PC-9 (cell line): Measurements from ENCODE around the gene GCFC2. TPM values are rescaled to one million over a fixed set of nuclear protein-coding genes. Genes with fewer than 3 reads are reported as not detected.

Experiments
- BruUV-seq: library from RNA; stranded (reverse); fragments of 400-500 nt; replicated peaks from 2 replicates; lab custom pipeline; 2021; lab: Mats Ljungman, UMichigan
- CTCF ChIA-PET: fragments of 300-600 bp; sonication (Branson Sonifier 250); formaldehyde crosslinking; loops from one replicate; lab custom pipeline; 2022; ENCODE audit warnings: antibody characterized with exemption; lab: Charles Lee
- POLR2A ChIA-PET: fragments of 300-600 bp; sonication (Branson Sonifier 250); formaldehyde crosslinking; loops from one replicate; lab custom pipeline; 2022; ENCODE audit warnings: antibody characterized with exemption; ENCODE audit not compliant: unreplicated experiment; lab: Charles Lee
- DNase-seq, 2 experiments: peaks; one replicate each; pipeline versions ENCODE4 v3.0.0 to v3.0.0-alpha.2; 2015 to 2022; ENCODE audit warnings: mixed read lengths in 1 of 2
- H2AFZ ChIP-seq: fragments of 200-600 bp; sonication (generic); 2 replicates; pipeline ENCODE4 v1.8.1; 2017; ENCODE audit warnings: antibody characterized with exemption
- H3F3A ChIP-seq: fragments of 200-600 bp; sonication (generic); 2 replicates; pipeline ENCODE4 v1.8.1; 2017; ENCODE audit warnings: antibody characterized with exemption, mild to moderate bottlenecking, low read depth; ENCODE audit not compliant: insufficient read depth
- H3K27ac ChIP-seq: fragments of 200-600 bp; sonication (generic); 2 replicates; pipeline ENCODE4 v1.6.1; 2016; ENCODE audit warnings: mixed run types
- H3K27me3 ChIP-seq: fragments of 200-600 bp; sonication (generic); 2 replicates; pipeline ENCODE4 v1.6.1; 2016; ENCODE audit warnings: low read depth, mixed run types; ENCODE audit not compliant: insufficient read depth
- H3K36me3 ChIP-seq: fragments of 200-600 bp; sonication (generic); 2 replicates; pipeline ENCODE4 v1.6.1; 2016; ENCODE audit warnings: low read depth, mixed run types
- H3K4me1 ChIP-seq: fragments of 200-600 bp; sonication (generic); replicated peaks from 2 replicates; pipeline ENCODE4 v1.6.1; 2016; ENCODE audit warnings: mixed run types; ENCODE audit not compliant: insufficient read depth
- H3K4me2 ChIP-seq: fragments of 200-600 bp; sonication (generic); 2 replicates; pipeline ENCODE4 v1.6.1; 2017; ENCODE audit warnings: mixed run types
- H3K4me3 ChIP-seq: fragments of 200-600 bp; sonication (generic); 2 replicates; pipeline ENCODE4 v1.6.1; 2016; ENCODE audit warnings: mixed run types
- H3K79me2 ChIP-seq: fragments of 200-600 bp; sonication (generic); 2 replicates; pipeline ENCODE4 v1.6.1; 2017; ENCODE audit warnings: low read depth, mixed run types
- H3K9me2 ChIP-seq: fragments of 200-600 bp; sonication (generic); 2 replicates; pipeline ENCODE4 v1.8.1; 2017; ENCODE audit warnings: mild to moderate bottlenecking; ENCODE audit not compliant: insufficient read depth
- H3K9me3 ChIP-seq: fragments of 200-600 bp; sonication (generic); 2 replicates; pipeline ENCODE4 v1.8.1; 2016; ENCODE audit warnings: low read depth; ENCODE audit not compliant: insufficient read depth
- H4K20me1 ChIP-seq: fragments of 200-600 bp; sonication (generic); 2 replicates; pipeline ENCODE4 v1.8.1; 2017; ENCODE audit not compliant: insufficient read depth
- CTCF ChIP-seq: fragments of 200-600 bp; sonication (generic); conservative IDR thresholded peaks from 2 replicates; pipeline ENCODE4 v1.6.1; 2017; ENCODE audit warnings: mixed run types, antibody characterized with exemption, mild to moderate bottlenecking, moderate library complexity
- EZH2 ChIP-seq: fragments of 200-600 bp; sonication (generic); IDR thresholded peaks from 2 replicates; pipeline ENCODE4 v1.8.0; 2017; ENCODE audit warnings: antibody characterized with exemption, low read depth
- intact Hi-C: fragments of 100-400 bp; cut with micrococcal nuclease; formaldehyde crosslinking; loops from one replicate; pipeline ENCODE4 v1.10.0; 2022; ENCODE audit not compliant: unreplicated experiment
- total RNA-seq: library from RNA; stranded (reverse); gene quantifications from 2 replicates; pipeline ENCODE4 v1.2.3, GENCODE V29; 2021

Gene GCFC2
- total RNA-seq, 1 experiment from 2014 or later, result 15.7 TPM

- TF ChIP-seq CTCF (no peak), EZH2 (no peak)
- Histone ChIP-seq H3K27ac (no peak overlapping the region), H4K20me1 (no peaks in the 10 kb centered on the region), H3K4me1 (no peaks in the 10 kb centered on the region), H3K4me3 (no peak overlapping the region), H3K9me3 (no peaks in the 10 kb centered on the region), H3F3A (no peaks in the 10 kb centered on the region; the same call in 1 of the 2 replicates), H3K9me2 (no peaks in the 10 kb centered on the region), H3K4me2 (no peak overlapping the region), H3K79me2 (no peaks in the 10 kb centered on the region), H3K27me3 (no peaks in the 10 kb centered on the region), H2AFZ (no peak overlapping the region), H3K36me3 (peaks cover 67% of the 10 kb centered on the region)
- BruUV-seq, result no TSS peak
- ChIA-PET POLR2A (interaction anchor here (0.6 to 0.7 kb wide), 3 partner anchors 61 to 1542 kb away, joined by 4 to 10 read pairs (median 5); no protein-coding TSS in a partner anchor), CTCF (no interaction called here)
- intact Hi-C loops, result no loop called here
- no peak for DNase-seq
Measured at GRCh38 chr2:75656563-75656962, 54.2 kb downstream of the GCFC2 start.

- CTCF ChIA-PET, result interaction anchor here (0.7 kb wide), 1 partner anchor 684 kb away, joined by 5 read pairs; no protein-coding TSS in a partner anchor
Measured at GRCh38 chr2:75655861-75656260, 54.9 kb downstream of the GCFC2 start.

GRCh38 chr2:75654012-75654411 lies 56.7 kb downstream of the GCFC2 start:
- TF ChIP-seq CTCF (no peak), EZH2 (no peak)
- peaks cover 7% of the 10 kb centered on the region; the same call in 1 of the 2 replicates for H3K79me2 ChIP-seq
- no peak overlapping the region for H3K27ac ChIP-seq
- H3K4me3 ChIP-seq, result no peak overlapping the region
- no TSS peak for BruUV-seq
- intact Hi-C loops, result no loop called here
- DNase-seq, result no peak
- H3K27me3 ChIP-seq, result no peaks in the 10 kb centered on the region
- ChIA-PET POLR2A (no interaction called here), CTCF (no interaction called here)
- no peak overlapping the region for H2AFZ ChIP-seq
- H3K9me3 ChIP-seq, result no peaks in the 10 kb centered on the region
- H3K4me2 ChIP-seq, result no peak overlapping the region
- no peaks in the 10 kb centered on the region for H3K4me1 ChIP-seq
- no peaks in the 10 kb centered on the region for H4K20me1 ChIP-seq
- H3K9me2 ChIP-seq, result no peaks in the 10 kb centered on the region
- peaks cover 65% of the 10 kb centered on the region for H3K36me3 ChIP-seq
- H3F3A ChIP-seq, result no peaks in the 10 kb centered on the region

More at GRCh38 chr2:75655861-75656260, 54.9 kb downstream of the GCFC2 start:
- Histone ChIP-seq H3K4me1 (no peaks in the 10 kb centered on the region), H3K79me2 (no peaks in the 10 kb centered on the region), H3K9me2 (no peaks in the 10 kb centered on the region), H4K20me1 (no peaks in the 10 kb centered on the region), H3K27ac (no peak overlapping the region), H3F3A (no peaks in the 10 kb centered on the region), H3K27me3 (no peaks in the 10 kb centered on the region), H3K36me3 (peaks cover 67% of the 10 kb centered on the region), H3K4me2 (no peak overlapping the region), H3K9me3 (no peaks in the 10 kb centered on the region), H3K4me3 (no peak overlapping the region), H2AFZ (no peak overlapping the region)
- no TSS peak for BruUV-seq
- intact Hi-C loops, result no loop called here
- TF ChIP-seq EZH2 (no peak), CTCF (no peak)
- DNase-seq, result no peak
- POLR2A ChIA-PET, result interaction anchor here (0.7 kb wide), 2 partner anchors 61 to 584 kb away, joined by 5 to 10 read pairs; no protein-coding TSS in a partner anchor
